HTR-8/SVneo (cell line): Measurements from ENCODE around the gene KLHL26.

Experiments
- DNase-seq: peaks from one replicate; pipeline ENCODE4 v3.0.0; 2011; ENCODE audit warnings: low spot score, mixed read lengths; ENCODE audit not compliant: insufficient read length
- FAIRE-seq: peaks from 2 replicates; lab custom pipeline; 2011; peaks lifted over from hg19 to GRCh38; lab: Jason Lieb, UNC

KLHL26 gene

GRCh38 chr19:18709546-18709945 lies 72.7 kb downstream of the KLHL26 start:
- DNase-seq = no peak
- no peak for FAIRE-seq

DNA sequence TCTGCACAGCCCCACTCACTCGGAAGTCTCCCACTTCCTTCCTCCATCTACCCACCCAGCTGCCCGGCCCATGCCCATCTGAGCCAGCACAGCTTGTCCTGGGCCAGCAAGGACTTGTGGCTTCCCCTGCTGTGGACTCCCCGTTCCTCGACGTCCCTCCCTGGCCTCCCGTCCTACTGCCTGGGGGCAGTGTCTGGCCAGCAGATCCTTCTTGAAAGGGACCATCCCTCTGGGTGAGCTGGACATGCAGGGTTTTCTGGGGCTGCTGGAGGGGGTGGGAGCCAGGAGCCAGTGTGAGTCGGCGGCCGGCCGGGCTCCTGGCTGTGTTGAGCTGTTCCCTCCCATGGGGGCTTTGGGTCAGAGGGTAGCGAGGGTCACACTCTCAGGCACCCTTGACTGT lies 73.4 kb downstream of the KLHL26 start:
- FAIRE-seq (no peak), DNase-seq (no peak)

DNA sequence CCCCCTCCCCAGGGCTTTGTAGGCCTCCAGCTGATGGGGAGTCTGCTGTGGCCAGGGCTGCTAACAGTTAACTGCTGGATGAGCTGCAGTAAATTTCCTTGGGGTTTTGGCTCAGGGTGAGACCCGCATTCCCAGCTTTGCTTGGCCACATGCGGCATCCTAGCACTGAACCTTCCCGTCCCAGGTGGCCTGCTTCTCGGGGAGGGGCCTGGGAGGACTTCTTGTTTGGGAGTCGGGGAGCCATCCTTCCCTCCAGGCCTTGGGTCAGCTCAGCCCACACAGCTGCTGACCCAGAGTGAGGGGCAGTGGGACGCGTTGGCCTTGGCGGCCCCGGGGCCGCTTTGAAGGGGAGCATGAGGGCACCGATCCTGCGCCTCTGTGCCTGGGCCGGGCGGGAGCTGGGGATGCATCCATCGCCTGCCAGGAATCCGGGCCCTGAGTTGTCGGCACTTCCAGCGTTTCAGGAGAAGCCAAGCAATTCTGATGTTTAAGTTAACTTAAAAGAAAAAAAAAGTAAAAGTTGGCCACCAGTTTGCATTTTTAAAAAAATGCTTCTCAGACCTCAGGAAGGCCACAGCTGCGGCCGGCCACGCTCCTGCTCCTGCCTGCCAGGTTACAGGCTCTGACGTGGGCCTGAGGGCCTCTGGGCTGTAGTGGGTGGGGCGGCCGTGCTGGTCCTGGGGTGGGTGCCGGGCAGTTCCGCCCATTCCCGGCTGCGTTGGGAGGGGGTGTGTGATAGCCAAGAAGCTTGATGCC lies 74.3 kb downstream of the KLHL26 start:
- DNase-seq = no peak
- FAIRE-seq = no peak

- DNase-seq (no peak), FAIRE-seq (no peak)
These were observed 75.1 kb downstream of the KLHL26 start for GRCh38 chr19:18711893-18712292.

DNA sequence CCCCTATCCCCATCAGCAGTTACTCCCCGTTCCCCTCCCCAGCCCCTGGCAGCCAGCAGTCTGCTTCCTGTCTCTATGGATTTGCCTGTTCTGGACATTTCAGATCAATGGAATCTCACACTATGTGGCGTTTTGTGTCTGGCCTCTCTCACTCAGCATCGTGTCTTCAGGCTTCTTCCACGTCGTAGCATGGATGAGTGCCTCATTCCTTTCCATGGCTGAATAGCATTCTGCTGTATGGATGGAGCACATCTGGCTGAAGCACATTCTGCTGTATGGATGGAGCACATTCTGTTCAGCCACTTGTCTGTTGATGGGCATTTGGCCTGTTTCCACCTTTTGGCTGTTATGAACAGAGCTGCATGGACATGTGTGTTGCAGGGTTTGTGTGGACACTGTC lies 76.2 kb downstream of the KLHL26 start:
- FAIRE-seq (peak; percentile 70), DNase-seq (no peak)

DNA sequence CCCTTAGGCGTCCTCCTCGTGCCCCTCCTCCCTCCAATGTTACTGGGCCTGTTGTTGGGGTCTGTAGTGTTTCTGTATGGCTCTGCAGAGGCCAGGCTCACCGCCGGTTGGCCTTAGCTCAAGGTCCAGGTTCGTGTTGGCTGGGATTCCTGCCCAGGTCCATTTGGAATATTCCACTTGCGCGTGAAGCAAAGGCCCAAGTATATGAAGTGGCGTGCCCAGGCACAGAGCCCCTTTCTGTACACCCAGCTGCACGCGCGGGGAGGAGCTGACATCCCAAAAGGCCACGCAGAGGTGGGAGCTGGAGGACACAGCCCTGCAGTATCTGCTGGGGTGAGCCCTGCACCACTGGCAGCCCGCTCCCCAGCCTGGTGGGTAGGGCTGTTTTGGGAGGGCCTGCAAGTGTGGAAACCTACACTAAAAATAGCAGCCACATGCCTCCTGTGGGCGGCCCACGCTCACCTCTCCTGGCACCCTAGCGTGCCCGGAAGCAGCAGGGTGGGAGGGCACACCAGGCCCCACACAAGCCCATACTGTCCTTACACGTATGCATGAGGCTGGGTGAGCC lies 76.8 kb downstream of the KLHL26 start:
- no peak for DNase-seq
- no peak for FAIRE-seq

DNA sequence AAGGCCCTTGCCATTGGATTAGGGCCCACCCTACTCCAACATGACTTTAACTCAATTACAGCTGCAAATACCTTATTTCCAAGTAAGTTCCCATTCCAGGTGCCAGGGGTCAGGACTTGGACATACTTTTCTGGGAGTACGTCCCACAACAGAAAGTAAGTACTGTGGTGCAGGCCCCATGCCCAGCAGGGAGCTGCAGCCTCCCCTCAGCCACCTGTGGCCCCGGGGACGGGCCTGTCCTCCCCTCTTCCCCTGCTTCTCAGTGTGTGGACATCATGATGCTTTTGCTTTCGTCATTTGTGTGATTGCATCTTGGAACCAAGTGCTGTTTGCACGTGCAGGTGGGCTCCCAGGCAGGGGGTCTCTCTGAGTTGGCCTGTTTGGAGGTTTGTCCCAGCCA lies 78.6 kb downstream of the KLHL26 start:
- DNase-seq (no peak), FAIRE-seq (no peak)

DNA sequence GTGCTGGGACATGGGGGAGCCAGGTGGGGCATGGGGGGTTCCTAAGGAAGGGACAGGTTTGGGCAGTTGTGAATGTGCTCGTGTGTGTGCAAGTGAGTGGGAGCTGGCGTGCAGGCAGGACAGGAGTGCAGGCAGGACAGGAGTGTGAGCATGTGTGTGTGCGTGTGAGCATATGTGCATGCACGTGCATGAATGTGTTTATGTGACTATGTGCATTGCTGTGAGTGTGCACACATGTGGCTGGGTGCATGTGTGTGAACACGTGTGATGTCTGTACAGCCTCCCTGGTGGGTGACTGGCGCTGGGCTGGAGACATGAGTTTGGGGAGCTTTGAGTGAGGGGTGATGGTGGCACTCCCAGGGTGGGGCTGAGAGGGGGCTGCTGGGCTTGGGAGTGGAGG lies 80.0 kb downstream of the KLHL26 start:
- no peak for DNase-seq
- FAIRE-seq = peak; percentile 90

DNA sequence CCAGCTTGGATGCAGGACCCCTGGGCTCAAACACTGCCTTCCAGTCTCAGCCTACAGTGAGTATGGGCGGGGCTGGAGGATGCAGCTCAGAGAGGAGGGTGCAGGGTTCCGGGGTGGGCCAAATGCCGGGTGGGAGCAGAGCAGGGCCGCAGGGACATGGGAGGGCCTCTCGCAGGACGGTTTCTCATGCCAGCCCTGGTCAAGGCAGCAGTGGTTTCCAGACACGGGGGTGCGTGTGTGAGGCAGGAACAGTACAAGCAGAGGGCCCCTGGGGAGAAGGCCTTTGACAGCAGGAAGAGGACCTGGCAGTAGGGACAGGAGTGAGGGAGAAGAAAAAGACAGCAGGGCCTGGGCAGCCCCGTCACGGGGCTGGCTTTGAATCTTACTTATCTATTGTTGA lies 80.8 kb downstream of the KLHL26 start:
- no peak for FAIRE-seq
- DNase-seq = no peak

- DNase-seq = no peak
- FAIRE-seq = no peak
These were observed 81.2 kb downstream of the KLHL26 start for GRCh38 chr19:18718015-18718526.

DNA sequence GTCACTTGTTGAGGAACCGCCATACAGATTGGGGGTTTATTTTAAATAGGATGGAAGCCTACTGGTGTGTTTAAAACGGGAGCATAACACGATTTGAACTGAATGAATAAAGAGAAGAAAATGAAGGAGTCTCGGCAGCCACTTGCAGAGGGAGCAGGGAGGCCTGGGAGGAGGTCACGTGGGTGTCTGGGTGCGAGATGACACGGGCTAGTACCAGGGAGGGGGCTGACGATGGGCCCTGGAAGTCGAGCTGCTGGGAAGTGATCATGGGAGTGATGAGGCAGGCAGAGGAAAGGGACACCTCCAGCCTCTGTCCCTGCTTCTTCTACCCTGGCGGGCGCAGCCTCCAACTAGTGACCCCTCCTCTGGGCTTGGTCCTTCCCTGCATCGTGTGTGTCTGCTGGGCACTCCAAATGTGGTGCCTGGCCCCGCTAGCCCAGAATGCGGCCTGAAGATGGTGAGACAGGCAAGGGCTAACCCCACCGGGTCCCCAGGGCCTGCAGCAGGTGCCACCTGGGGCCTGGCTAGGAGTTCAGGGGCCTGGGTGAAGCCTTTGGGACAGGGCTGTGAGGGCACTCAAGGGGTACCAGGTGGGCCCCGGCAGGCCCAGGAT lies 82.1 kb downstream of the KLHL26 start:
- FAIRE-seq (no peak), DNase-seq (no peak)

- no peak for FAIRE-seq
- DNase-seq = no peak
These were observed 82.7 kb downstream of the KLHL26 start for GRCh38 chr19:18719541-18719940.
